IMR-90 (cell line): Measurements from ENCODE around the gene CALML4. TPM values are rescaled to one million over a fixed set of nuclear protein-coding genes. Genes with fewer than 3 reads are reported as not detected.

ENCODE experiments used
- ATAC-seq: fragments of 200-7000 bp; cut with Tn5 transposase; 2 replicates; pipeline ENCODE4 v1.9.1; 2020; ENCODE audit warnings: low read depth, mild to moderate bottlenecking, moderate library complexity
- BruUV-seq: library from RNA; stranded (reverse); fragments of 400-500 nt; replicated peaks from 2 replicates; lab custom pipeline; 2021; lab: Mats Ljungman, UMichigan
- CTCF ChIA-PET: fragments of 300-600 bp; formaldehyde crosslinking; extraction: SDS; loops from one replicate; lab custom pipeline; 2021; ENCODE audit warnings: antibody characterized with exemption; lab: Yijun Ruan, JAX
- POLR2A ChIA-PET: fragments of 300-600 bp; sonication (Branson Sonifier 250); formaldehyde crosslinking; loops from one replicate; lab custom pipeline; 2022; ENCODE audit warnings: antibody characterized with exemption; ENCODE audit not compliant: unreplicated experiment; lab: Charles Lee
- DNase-seq: peaks from one replicate; pipeline ENCODE4 v3.0.0; 2013
- H2AFZ ChIP-seq: replicated peaks from 2 replicates; pipeline ENCODE3; 2013; ENCODE audit warnings: low read length, mild to moderate bottlenecking; ENCODE audit not compliant: poor library complexity
- H2AK5ac ChIP-seq: 2 replicates; pipeline ENCODE4 v1.6.1; 2013; ENCODE audit warnings: low read depth, low read length, inconsistent platforms
- H2AK9ac ChIP-seq: replicated peaks from 2 replicates; pipeline ENCODE3; 2013; ENCODE audit warnings: mild to moderate bottlenecking, low read depth, low read length, moderate library complexity; ENCODE audit not compliant: poor library complexity
- H2BK120ac ChIP-seq: 2 replicates; pipeline ENCODE4 v1.6.1; 2013; ENCODE audit warnings: low read depth, low read length, inconsistent platforms
- H2BK15ac ChIP-seq: 3 replicates; pipeline ENCODE4 v1.6.1; 2013; ENCODE audit warnings: low read depth, low read length, inconsistent platforms
- H2BK20ac ChIP-seq: 2 replicates; pipeline ENCODE4 v1.6.1; 2013; ENCODE audit warnings: low read depth, mild to moderate bottlenecking, inconsistent platforms, low read length, moderate library complexity
- H2BK5ac ChIP-seq: 2 replicates; pipeline ENCODE4 v1.6.1; 2013; ENCODE audit warnings: mild to moderate bottlenecking, low read depth, low read length, inconsistent platforms; ENCODE audit not compliant: poor library complexity, severe bottlenecking
- H3K14ac ChIP-seq: replicated peaks from 2 replicates; pipeline ENCODE4 v1.6.1; 2013; ENCODE audit warnings: low read depth, low read length, inconsistent platforms
- H3K18ac ChIP-seq: 2 replicates; pipeline ENCODE4 v1.6.1; 2013; ENCODE audit warnings: low read depth, low read length, control low read depth
- H3K23ac ChIP-seq: 2 replicates; pipeline ENCODE4 v1.6.1; 2013; ENCODE audit warnings: low read depth, low read length, inconsistent platforms
- H3K27ac ChIP-seq: 2 replicates; pipeline ENCODE4 v1.5.1; 2013; ENCODE audit warnings: mild to moderate bottlenecking, control low read depth, low read length; ENCODE audit not compliant: insufficient read depth
- H3K27me3 ChIP-seq: 2 replicates; pipeline ENCODE4 v1.6.1; 2013; ENCODE audit warnings: low read length; ENCODE audit not compliant: control insufficient read depth, insufficient read depth
- H3K36me3 ChIP-seq: 2 replicates; pipeline ENCODE4 v1.6.1; 2013; ENCODE audit warnings: low read length, mixed read lengths; ENCODE audit not compliant: control insufficient read depth, insufficient read depth
- H3K4ac ChIP-seq: 2 replicates; pipeline ENCODE4 v1.6.1; 2013; ENCODE audit warnings: low read depth, low read length, inconsistent platforms
- H3K4me1 ChIP-seq: 2 replicates; pipeline ENCODE4 v1.6.1; 2013; ENCODE audit warnings: low read length, mixed read lengths; ENCODE audit not compliant: control insufficient read depth, insufficient read depth
- H3K4me2 ChIP-seq: 2 replicates; pipeline ENCODE4 v1.6.1; 2013; ENCODE audit warnings: low read depth, mild to moderate bottlenecking, control low read depth, low read length, moderate library complexity
- H3K4me3 ChIP-seq: 2 replicates; pipeline ENCODE4 v1.5.1; 2013; ENCODE audit warnings: low read depth, mild to moderate bottlenecking, control low read depth, low read length, moderate library complexity; ENCODE audit not compliant: insufficient read depth
- H3K56ac ChIP-seq: 2 replicates; pipeline ENCODE4 v1.6.1; 2013; ENCODE audit warnings: low read length, inconsistent platforms; ENCODE audit not compliant: insufficient read depth; ENCODE audit errors: extremely low read depth
- H3K79me1 ChIP-seq, 2 experiments: 2 replicates each; pipeline ENCODE4 v1.6.1; 2013; ENCODE audit warnings: low read length in 2 of 2, inconsistent platforms in 1 of 2, low read depth in 1 of 2
- H3K9ac ChIP-seq: 2 replicates; pipeline ENCODE4 v1.6.1; 2013; ENCODE audit warnings: low read depth, low read length, control low read depth
- H3K9me1 ChIP-seq: 2 replicates; pipeline ENCODE4 v1.6.1; 2013; ENCODE audit warnings: low read length, inconsistent platforms; ENCODE audit not compliant: insufficient read depth
- H3K9me3 ChIP-seq: 2 replicates; pipeline ENCODE4 v1.6.1; 2013; ENCODE audit warnings: low read length; ENCODE audit not compliant: control insufficient read depth, insufficient read depth
- H4K20me1 ChIP-seq: 2 replicates; pipeline ENCODE4 v1.6.1; 2013; ENCODE audit warnings: low read length, inconsistent platforms; ENCODE audit not compliant: insufficient read depth
- H4K5ac ChIP-seq: 2 replicates; pipeline ENCODE4 v1.6.1; 2013; ENCODE audit warnings: mild to moderate bottlenecking, low read depth, low read length, control low read depth
- H4K8ac ChIP-seq, 2 experiments: 2 replicates each; pipeline ENCODE4 v1.6.1; 2013; ENCODE audit warnings: low read depth in 2 of 2, low read length in 2 of 2, control low read depth in 1 of 2, inconsistent platforms in 1 of 2
- H4K91ac ChIP-seq: 2 replicates; pipeline ENCODE4 v1.6.1; 2013; ENCODE audit warnings: low read depth, low read length, inconsistent platforms; ENCODE audit not compliant: insufficient read depth
- FOS ChIP-seq: fragments of 150-350 bp; IDR thresholded peaks from 2 replicates; pipeline ENCODE4 v1.6.1; 2016; ENCODE audit warnings: low read depth, low read length
- MAFK ChIP-seq: IDR thresholded peaks from 2 replicates; pipeline ENCODE4 v1.6.1; 2012; ENCODE audit warnings: low read depth, low read length, improper control_type of control experiment
- WGBS, 2 experiments: methylation state at CpG; one replicate each; pipeline versions ENCODE4 v1.1.5 to v1.1.7; 2013; ENCODE audit warnings: missing lambda C conversion rate in 2 of 2; ENCODE audit not compliant: insufficient read length in 1 of 2; ENCODE audit errors: extremely low coverage in 2 of 2; 5-methylcytosine and 5-hydroxymethylcytosine counted together
- dilution Hi-C: fragments of 300-500 bp; cut with HindIII; formaldehyde crosslinking; loops from one replicate; pipeline ENCODE4 v1.14.3; 2018; ENCODE audit warnings: low sequenced_read_pairs; ENCODE audit not compliant: unreplicated experiment
- in situ Hi-C: fragments of 300-500 bp; cut with MboI; formaldehyde crosslinking; loops from 3 replicates; pipeline ENCODE4 v1.14.3; 2019; ENCODE audit warnings: low sequenced_read_pairs, inconsistent platforms, mixed read lengths
- intact Hi-C: fragments of 100-400 bp; cut with micrococcal nuclease; formaldehyde crosslinking; loops from 2 replicates; pipeline ENCODE4 v1.10.0; 2022
- polyA plus RNA-seq, 3 experiments: library from polyadenylated mRNA; depleted of rRNA; stranded (reverse); fragments of >200 nt; gene quantifications; 2 replicates each; pipeline ENCODE4 v1.2.3, GENCODE V29; 2012; ENCODE audit warnings: low replicate concordance in 1 of 3
- total RNA-seq: library from RNA; depleted of rRNA; stranded (reverse); fragments of >200 nt; gene quantifications from 2 replicates; pipeline ENCODE4 v1.2.3, GENCODE V29; 2012

Gene CALML4
- total and polyA plus RNA-seq, 2 of the 4 experiments (the other 2 are of a cell fraction), result 0.36 to 1.3 TPM

DNA sequence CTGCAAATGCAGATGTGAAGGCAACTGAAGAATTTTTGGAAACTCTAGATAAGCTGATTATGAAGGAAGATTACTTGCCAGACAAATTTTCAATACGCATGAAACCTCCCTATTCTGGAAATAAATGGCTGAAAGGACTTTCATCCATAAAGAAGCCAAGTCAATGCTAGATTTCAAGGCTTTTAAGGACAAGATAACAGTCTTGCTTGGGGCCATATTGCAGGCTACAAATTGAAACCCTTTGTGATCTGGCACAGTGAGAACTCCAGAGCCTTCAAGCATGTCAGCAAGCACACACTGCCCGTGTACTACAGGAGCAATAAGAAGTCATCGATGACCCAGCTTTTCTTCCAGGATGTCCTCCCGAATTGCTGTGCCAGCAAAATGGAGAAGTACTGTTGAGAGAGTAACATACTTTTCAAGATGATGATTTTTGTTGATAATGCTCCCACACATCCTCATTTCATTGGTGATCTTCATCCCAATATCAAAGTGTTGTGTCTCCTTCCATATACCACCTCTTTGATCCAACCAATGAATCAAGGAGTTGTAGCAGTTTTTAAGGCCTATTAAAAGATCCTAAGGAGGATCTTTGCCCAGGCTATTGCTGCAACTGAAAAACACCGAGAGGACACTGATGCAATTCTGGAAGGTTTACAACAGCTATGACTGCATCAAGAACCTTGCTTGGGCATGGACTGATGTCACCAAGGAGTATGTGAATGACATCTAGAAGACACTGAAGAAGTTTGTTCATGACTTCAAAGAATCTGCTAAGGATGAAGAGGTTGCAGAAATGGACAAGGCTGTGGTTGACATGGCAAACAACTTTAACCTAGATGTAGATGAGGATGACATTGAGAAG lies 20.3 kb downstream of the CALML4 start:
- DNase-seq, result no peak
- no peak overlapping the region for H2AK9ac ChIP-seq
- peaks cover 3% of the 10 kb centered on the region; the same call in 1 of the 2 replicates for H3K9me1 ChIP-seq
- no peak overlapping the region for H4K91ac ChIP-seq
- H3K18ac ChIP-seq, result no peak overlapping the region
- TF ChIP-seq MAFK (peak; percentile 49; the same call in 1 of the 2 replicates), FOS (no peak)
- in situ Hi-C loops (no loop called here), dilution Hi-C loops (no loop called here), intact Hi-C loops (no loop called here)
- H3K27me3 ChIP-seq, result no peaks in the 10 kb centered on the region
- H4K20me1 ChIP-seq, result peaks cover 8% of the 10 kb centered on the region; the same call in 1 of the 2 replicates
- no peak for ATAC-seq
- no peak overlapping the region for H2AFZ ChIP-seq
- no peak overlapping the region for H3K9ac ChIP-seq
- no TSS peak for BruUV-seq
- no peak overlapping the region for H3K56ac ChIP-seq
- peaks cover 17% of the 10 kb centered on the region for H3K36me3 ChIP-seq
- H3K9me3 ChIP-seq, result no peaks in the 10 kb centered on the region
- peaks cover 4 to 15% of the 10 kb centered on the region in 2 experiments; a peak in 3 of 4 replicates for H3K79me1 ChIP-seq
- no peak overlapping the region for H3K4me2 ChIP-seq
- H4K8ac ChIP-seq, result no peak overlapping the region; a peak in 1 of 4 replicates
- ChIA-PET POLR2A (no interaction called here), CTCF (no interaction called here)
- H3K4ac ChIP-seq, result no peak overlapping the region
- H3K27ac ChIP-seq, result no peak overlapping the region
- H2BK120ac ChIP-seq, result no peak overlapping the region
- no peak overlapping the region for H4K5ac ChIP-seq
- H2BK5ac ChIP-seq, result no peak overlapping the region
- 92% methylated on average over 2 of the region's 5 CpGs; no CpG with 5 or more reads in 1 of the 2 experiments for WGBS, 2 experiments
- no peak overlapping the region for H3K4me3 ChIP-seq
- no peak overlapping the region for H3K14ac ChIP-seq
- no peak overlapping the region for H2BK20ac ChIP-seq
- peak overlapping the region; percentile 25; the same call in 1 of the 2 replicates for H3K23ac ChIP-seq
- no peak overlapping the region for H2BK15ac ChIP-seq
- no peak overlapping the region for H2AK5ac ChIP-seq
- peaks cover 8% of the 10 kb centered on the region for H3K4me1 ChIP-seq
